Stimulated activated CD8-positive, alpha-beta memory T cell treated with anti-CD3 and anti-CD28 coated beads, Interleukin-15, amount 100 ng/mL, for 48 hours (primary cell): ENCODE results near the gene ANKUB1.

Experiments used
- DNase-seq, 2 donors: peaks; one replicate each; pipeline ENCODE4 v3.0.0-alpha.2; 2020; ENCODE audit warnings: low read depth in 2 of 2

Gene ANKUB1

DNA sequence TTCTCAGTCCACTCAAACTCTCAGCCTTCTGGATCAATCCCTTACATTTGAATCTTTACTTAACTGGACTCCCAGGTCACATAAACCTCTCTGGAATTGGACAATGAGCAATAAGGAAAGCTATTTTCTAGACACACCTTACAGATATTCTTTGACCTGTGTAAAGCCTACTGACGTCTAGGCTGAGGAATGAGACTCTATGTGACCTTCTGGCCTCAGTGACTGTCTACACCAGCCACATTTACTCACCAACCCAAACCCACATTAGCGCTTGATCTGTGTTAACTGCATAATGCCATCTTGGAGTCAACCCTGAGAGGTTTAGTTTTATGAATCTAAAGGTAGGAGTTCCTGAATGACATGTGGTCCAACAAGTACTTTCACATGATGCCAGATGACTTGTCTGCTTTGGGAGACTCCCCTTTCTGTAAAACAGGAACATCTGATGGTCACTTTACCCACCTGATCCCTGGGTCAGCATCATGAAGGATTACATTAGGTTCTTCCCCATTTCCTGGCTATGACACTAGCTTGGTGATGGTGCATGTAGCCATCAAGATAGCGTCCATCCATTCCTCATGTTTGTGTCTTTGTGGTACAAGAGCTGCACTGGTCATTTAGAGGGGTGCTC lies 28.7 kb downstream of the ANKUB1 start:
- DNase-seq: no peak

DNA sequence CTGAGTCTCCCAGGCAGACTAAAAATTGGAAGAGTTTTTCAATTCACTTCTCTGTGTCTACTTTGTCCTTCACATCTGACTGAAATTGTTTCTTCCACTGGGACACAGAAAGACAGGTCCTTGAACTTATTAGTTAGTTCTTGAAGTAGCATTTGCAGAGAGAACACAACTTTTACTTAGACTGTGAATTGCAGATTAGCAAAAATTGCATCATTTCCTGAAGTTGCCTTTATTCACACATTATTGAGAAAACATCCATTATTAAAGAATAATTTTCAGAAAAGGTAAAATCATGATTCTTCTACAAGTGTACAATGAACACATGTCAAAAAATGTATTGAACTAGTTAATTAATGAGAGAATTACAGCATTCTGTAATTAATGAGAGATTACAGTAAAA lies 38.6 kb downstream of the ANKUB1 start:
- DNase-seq: no peak

DNA sequence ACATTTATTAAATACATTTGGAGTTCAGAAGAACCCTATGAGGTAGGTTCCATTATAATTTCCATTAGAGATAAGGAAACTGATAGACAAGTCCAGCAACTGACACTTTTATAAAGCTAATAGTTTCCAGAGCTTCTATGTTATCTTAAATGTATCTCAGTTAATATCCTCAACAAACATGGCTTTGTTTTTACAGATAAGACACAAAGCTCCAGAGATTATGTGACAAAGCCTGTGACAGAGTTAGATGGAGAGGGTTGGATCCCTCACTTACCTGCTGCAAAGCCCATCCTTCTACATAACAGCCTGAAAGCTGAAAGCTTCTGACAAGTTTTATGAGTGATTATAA lies 39.6 kb downstream of the ANKUB1 start:
- DNase-seq: no peak

DNA sequence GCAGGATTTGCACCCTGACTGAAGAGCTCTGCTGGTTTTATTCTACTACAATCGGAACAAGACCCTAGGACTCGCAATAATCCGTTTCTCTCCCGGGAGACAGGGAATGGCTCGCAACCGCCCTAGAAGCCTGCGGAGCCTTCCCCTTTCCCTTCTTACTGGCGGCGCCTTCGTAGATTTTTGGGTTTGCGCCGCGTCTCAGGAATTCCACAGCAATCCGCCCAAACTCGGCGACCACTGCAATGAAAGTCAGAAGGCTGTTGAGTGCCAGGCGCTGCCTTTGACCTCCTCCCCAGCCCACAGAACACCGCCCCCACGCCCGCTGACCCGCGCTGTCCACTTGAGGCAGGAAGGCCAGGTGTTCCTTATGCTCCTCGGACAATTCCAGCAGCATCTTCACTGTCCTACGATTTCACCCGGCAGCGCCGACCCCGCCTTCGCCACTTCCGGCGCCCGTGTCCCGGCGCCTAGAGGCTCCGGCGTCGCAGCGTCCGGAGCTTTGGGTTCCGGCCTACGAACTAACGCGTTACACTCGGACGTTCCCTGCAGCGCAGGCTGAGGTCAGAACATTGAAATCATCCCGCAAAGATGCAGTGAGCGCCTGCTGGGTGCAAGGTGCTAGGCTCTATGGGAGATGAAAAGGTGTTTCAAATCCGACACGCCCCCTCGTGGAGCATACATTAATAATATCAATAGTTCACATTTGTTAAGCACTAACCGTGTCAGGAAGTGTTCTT lies 40.1 kb downstream of the ANKUB1 start, which contains the start of gene COMMD2:
TSS of gene COMMD2 (minus strand) at position 439 of the 737 bp plus-strand sequence. CDS start at position 394, 45 bp downstream.
- DNase-seq: peak; percentile 70 to 72

DNA sequence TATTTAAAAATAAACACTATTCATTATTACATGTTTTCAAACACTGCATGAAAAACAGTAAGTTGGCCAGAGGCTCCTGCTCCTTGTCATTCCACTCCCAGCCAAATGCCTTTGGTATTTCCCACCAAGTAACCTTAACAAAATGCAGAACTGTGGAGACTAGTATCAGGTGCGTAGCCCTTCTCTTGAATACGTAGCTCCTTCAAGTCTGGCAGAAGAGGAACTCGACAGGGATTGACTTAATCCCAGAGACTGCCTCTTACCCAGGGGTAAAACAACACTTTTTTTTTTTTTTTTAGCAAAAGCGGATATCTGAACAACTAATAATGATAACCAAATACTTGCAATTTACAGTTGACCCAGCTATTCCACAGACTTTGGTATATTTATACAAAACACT lies 40.8 kb downstream of the ANKUB1 start:
- no peak for DNase-seq

DNA sequence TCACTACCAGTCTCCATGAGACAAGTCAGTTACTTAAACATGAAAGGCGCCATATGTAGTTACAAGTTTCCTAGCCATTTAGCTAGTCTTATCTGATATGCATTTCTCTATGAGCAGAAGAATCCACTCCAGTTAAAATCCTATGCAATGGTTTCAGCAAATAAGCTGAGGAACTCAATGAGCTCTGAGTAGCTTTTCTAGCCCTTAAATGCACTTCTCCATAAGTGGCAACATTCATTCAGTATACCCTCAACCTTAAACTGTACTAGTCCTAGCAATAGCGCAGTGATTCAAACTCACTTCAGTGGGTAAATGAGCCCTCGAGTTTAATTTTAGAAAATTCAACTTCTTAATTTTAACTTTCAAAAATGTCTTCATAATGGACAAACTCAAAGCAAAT lies 47.7 kb downstream of the ANKUB1 start:
- DNase-seq: no peak

DNA sequence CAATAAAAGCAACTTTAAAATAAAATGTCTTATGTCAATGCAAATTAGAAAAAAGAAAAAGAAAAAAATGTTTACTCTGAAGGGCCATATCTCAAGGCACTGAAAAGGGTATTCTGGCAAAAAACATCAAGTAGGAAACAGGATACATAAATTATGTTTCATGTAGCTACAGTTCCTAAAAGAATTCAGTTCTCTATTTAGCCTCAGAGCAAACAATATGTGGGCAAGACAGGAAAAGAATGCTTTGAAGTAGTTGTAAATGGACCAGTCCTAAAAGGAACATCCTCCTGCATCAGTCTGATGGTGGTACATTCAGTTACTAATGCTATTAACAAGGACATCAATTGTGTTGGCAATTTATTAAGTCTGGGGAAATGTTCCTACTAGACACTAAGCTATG lies 48.2 kb downstream of the ANKUB1 start:
- DNase-seq: no peak

DNA sequence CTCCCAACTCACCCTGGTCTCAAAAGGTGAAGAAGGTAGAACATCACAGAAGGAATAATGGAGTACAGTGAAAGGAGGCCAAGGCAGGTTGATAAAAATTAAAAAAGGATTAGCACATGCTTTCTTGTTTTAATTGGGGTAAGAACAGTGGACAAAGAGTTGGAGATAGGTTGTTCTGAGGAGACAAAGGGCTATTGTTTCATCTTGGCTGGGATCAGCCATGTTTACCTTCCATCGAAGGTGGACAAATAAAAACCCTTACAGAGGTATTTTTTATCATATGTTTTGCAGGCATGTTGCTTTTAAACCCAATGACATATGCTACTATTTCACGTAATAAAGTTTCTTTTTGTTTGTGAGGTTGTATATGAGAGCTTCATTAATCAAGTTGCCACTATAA lies 53.0 kb downstream of the ANKUB1 start:
- no peak for DNase-seq

DNA sequence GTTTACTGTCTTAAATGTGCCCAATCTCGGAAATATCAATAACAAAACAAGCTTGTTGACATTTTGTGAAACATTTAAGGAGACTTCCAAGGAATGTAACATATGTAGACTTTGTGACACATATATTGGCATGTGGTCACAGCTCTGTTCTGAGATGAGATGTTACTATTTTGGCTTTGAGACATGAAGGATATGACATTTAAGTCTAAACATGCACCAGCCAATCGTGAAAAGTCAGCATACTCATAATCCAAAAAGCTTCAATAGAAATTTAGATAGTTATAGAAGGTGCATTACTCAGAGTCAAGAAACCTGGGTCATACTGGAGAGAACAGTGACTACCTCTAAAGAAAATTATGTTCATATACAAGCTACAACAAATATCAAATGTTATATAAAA lies 53.5 kb downstream of the ANKUB1 start:
- no peak for DNase-seq

DNA sequence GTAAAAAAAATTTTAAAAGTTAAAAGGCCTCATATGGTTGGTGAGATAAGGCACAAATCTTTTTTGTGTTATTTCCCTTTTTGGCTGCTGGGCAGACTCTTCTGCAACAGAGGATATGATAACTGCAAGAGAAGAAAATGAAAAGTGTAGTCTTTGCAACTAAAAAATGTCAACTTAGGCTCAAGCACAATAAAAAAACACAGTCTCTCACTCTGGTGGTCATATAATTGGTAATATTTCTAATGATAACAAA lies 55.5 kb downstream of the ANKUB1 start:
- DNase-seq: no peak

DNA sequence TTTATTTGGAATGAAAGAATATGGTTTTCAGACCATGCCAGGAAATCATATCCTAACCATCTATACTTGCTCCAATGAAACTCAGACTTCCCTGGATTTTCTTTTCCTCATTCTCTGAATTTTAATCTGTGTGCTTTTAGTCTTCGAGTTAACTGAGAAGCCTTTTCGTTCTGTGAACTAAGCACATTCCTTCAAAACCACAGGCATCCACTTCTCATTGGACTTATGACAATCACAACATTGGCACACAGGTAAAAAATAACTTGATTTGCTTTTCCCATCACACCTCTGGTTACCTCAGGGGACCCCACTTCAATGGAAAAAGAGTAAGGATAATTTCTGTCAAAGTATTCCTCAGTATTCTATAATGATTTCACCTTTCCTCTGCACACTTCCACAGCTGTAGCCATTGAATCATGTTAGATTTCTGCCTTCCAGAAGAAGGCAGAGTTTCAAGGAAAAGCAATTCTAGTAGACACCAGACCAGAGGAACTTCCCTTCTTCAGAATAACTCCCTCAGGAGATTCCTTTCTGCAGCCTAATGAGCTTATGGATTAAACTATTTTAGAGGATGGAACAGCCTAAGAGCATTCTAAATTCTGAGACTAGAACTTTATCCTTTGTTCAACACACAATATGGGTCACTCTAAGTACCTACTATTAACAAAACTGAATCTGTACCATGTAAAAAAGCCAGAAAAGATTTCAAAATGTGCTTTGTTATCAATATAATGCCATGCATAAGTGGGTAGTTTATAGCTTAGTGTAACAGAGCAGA lies 56.0 kb downstream of the ANKUB1 start:
- no peak for DNase-seq

DNA sequence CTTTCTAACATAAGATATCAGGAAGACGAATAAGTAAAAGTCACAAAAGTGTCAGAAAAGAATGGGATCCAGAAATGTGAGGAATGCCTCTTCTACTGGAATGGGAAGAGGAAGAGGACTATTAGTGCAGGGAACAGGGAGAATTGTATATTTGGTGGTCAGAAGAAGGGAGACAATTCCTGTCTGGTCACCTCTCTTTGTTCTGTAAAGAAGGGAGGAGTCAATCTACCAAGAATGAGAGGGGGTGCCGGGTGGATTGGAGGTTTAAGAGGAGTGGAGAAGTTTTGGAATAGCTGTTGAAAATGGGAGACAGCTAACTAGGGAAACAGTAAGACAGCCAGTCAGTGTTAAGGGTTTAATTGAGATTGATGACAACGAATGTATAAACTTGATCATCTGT lies 60.1 kb downstream of the ANKUB1 start:
- DNase-seq: no peak

DNA sequence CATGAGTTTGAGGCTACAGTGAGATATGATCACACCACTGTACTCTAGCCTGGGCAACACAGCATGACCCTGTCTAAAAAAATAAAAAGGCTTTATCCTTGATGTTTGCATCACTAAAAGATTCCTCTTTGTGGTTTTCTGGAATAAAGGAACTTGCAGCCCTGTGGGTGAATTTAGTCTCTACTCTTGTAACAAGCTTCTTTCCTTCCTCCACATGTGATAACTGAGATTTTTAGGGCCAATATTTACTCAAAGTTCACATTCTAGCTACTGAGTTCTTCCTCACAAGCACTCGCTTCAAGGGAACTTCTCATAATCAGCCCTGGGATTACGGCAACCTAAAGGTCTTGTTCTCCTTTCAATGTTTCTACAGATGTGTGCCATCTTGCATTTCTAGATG lies 64.7 kb downstream of the ANKUB1 start:
- DNase-seq: no peak

DNA sequence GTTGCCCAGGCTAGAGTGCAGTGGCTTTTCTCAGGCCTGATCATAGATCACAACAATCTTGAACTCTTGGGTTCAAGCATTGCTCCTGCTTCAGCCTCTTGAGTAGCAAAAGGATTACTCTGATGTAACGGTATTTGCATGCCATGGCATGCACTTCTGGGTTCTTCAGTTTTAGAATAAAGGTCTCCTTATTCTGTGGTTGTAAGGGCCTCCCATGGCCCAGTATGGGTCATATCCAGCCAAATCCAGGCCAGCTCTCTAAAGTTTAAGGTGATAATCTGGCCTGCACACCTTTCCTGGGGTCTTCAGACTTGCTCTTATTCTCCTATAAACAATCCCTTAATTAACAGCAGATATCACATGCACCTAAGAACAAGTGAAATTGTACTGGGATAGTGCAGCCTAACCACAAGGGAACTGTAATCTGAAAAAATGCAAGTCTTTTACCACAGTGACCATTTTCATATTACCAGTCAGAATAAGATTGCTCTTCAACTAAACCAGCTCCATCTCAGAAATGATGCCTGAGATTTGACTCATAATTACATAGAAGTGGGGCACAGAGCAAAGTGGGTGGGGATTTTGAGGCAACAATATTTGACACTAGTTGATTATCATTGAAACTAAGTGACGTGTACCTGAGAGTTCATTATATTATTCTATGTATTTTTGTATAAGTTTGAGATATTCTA lies 65.5 kb downstream of the ANKUB1 start:
- no peak for DNase-seq

DNA sequence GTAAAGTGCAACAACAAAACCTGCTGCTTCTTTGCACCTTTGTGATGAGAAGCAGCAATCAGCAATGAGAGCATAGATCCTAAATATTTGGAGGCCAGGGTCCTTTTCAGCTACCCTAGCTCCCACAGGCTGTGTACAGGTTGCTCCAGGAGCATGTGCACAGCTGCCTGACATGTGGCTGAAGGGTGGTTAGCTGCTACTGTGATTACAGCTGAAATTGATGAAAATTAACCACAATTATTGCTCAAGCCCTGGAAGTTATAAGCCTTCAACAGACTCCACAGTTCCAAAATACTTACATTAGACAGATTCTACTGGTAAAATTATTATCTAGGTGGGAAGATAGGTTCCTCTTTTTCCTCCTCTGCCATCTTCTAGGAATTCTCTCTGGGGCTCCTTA lies 68.6 kb downstream of the ANKUB1 start:
- DNase-seq: no peak

DNA sequence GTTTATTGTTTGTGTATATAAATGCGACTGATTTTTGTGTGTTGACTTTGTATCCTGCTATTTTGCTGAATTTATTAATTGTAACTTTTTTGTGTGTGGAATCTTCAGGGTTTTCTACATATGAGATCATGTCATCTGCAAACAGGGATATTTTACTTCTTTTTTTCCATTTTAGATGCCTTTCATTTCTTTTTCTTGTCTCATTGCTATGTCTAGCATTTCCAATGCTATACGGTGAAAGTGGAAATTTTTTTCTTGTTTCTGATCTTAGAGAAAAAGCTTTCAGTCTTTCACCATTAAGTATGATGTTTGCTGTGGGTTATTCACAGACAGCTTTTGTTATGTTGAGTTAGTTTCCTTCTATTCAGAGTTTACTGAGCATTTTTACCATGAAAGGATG lies 71.4 kb downstream of the ANKUB1 start:
- DNase-seq: no peak

DNA sequence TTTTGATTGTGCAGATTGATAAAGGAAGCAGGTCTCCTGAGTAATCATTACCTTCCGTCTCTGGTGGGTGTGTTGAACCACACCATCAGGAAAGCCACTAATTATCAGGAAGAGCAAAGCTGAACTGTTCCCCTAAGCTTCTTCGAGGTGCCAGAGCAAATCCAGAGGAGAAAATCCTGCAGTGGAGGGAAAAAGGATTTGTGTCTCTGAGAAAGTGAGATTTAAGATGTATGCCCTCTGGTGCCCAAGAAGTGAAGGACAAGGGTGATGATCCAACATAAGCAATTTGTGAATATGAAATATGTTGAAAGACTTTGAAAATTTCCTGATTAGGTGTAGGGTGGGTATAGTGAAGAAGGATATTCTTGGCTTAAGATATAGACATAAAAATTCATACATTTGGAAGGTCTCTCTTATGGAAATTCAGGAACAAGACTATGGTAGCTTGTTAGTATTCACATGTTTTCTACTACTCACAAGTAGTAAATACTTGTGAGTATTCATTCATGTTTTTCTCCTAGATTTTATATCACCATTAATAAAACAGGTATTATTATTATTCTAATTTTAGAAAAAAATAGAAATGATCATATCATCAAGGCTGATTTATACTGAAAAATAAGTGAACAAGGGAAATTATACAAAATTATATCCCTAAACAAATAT lies 74.8 kb downstream of the ANKUB1 start:
- no peak for DNase-seq

DNA sequence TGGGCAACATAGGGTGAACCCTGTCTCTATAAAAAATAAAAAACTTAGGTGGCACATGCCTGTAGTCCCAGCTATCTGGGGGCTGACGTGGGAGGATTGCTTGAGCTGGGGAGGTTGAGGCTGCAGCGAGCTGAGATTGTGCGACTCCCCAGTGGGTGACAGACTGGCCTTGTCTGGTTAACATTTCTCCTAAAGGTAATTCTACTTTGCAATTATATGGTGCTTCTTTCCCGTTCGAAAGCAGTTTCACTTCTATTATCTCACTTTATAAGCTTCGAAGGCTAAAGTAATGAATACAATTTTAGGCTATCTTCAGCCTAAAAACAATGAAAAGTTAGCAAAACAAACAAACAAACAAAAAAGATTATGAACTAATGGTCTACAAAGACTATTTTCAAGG lies 75.4 kb downstream of the ANKUB1 start:
- DNase-seq: no peak

DNA sequence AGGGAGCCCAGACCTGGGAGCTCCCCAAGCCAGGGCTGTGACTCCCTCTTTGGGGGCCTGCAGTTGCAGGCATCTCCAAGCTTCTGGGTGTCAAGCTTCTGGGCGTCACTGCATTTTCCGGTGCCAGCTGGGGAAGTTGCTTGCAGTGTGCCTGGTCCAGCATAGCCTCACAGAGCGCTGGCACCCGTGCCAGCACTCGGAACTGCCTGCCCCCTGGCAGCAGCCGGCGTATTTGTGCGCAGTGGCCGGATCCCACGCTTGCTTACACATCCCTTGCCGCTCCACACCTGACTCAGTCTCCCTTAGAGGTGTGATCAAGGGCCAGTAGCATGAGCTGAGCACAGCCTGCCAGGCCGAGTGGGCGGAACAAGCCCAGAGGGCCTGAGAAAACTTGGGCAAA lies 77.1 kb downstream of the ANKUB1 start:
- no peak for DNase-seq

DNA sequence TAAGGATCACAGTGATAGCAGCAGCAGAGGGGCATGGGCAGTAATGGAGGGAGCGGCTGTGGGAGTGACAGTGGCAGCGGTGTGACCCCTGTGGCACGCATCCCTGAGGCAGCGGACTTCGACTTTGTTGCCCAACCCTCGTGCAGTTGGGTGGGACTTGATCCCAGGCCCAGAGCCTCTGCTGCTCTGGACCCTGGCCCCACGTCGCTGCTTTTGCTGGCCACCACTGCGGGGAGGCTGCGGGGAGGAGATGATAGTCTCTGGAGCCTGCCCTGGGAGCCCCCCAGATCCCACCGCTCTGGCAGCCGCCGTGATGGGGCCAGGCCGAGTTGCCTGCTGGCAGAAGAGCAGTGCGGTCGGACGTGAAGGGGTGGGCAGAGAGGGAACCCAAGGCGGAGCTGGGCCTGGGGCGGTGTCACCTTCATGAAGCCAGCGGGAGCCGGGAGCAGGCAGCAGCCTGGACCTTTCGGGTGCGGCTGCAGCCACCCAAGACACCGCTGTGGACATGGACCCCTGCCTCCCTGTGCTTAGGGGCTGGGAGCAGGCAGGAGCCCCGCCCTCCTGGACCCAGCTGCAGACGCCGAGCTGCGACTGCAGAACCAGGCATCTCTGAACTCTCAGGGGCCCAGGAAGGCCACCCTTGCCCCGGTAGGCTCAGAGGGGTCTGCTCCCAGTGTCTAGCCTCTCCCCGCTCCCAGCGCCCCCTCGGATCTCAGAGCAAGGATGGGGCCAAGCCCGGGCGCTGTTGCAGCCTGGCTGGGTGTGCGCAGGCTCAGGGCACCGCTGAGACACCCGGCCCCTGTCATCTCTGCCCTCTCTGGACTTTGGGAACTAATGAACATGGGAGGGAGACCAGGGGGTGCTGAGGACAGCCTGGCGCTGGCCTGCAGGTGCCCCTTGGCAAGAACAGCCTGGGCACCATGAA lies 78.4 kb downstream of the ANKUB1 start:
- no peak for DNase-seq
